Esophagus muscularis mucosa (tissue), 4 donors: ENCODE results near the gene COL16A1. TPM values are rescaled to one million over a fixed set of nuclear protein-coding genes. Genes with fewer than 3 reads are reported as not detected.
"Not testable (repeated sequence)": the region's sequence is repeated elsewhere in the genome, so short reads cannot be mapped to it uniquely, and the experiment has no call there.

Source experiments
- DNase-seq: peaks from one replicate; pipeline ENCODE4 v3.0.0-alpha.2; 2017; ENCODE audit errors: extremely low spot score
- H3K27ac ChIP-seq, 4 donors: fragments of 200-600 bp; sonication (generic); replicated peaks in 1 of 4; 1 replicate in 3 of 4; 2 replicates in 1 of 4; pipeline ENCODE4 v1.5.1; 2016 to 2019; ENCODE audit warnings: mild to moderate bottlenecking in 1 of 4
- H3K27me3 ChIP-seq, 4 donors: fragments of 200-600 bp; sonication (generic); one replicate each; pipeline versions ENCODE4 v1.5.1 to v1.6.0; 2016 to 2019
- H3K36me3 ChIP-seq, 4 donors: fragments of 200-600 bp; sonication (generic); one replicate each; pipeline ENCODE4 v1.5.1; 2016 to 2019
- H3K4me1 ChIP-seq, 4 donors: fragments of 200-600 bp; sonication (generic); one replicate each; pipeline ENCODE4 v1.5.1; 2016 to 2019
- H3K4me3 ChIP-seq, 4 donors: fragments of 200-600 bp; sonication (generic); 1 replicate in 2 of 4; 2 replicates in 2 of 4; pipeline ENCODE4 v1.5.1; 2016 to 2019; ENCODE audit warnings: mild to moderate bottlenecking in 4 of 4, moderate library complexity in 1 of 4
- H3K9me3 ChIP-seq, 4 donors: fragments of 200-600 bp; sonication (generic); 1 replicate in 3 of 4; 2 replicates in 1 of 4; pipeline ENCODE4 v1.5.1; 2016 to 2019
- EP300 ChIP-seq: sonication (generic); formaldehyde crosslinking; IDR thresholded peaks from one replicate; pipeline ENCODE4 v1.6.1; 2017; ENCODE audit warnings: antibody characterized with exemption
- POLR2A ChIP-seq: fragments of 450-650 bp; IDR thresholded peaks from one replicate; pipeline ENCODE4 v1.6.1; 2017; ENCODE audit warnings: antibody characterized with exemption, moderate library complexity, mild to moderate bottlenecking, low read depth
- POLR2AphosphoS5 ChIP-seq, 2 donors: sonication (generic); formaldehyde crosslinking; IDR thresholded peaks; one replicate each; pipeline ENCODE4 v1.6.1; 2017; ENCODE audit warnings: antibody characterized with exemption in 2 of 2
- WGBS: methylation state at CpG from one replicate; pipeline ENCODE4 v1.1.5; 2018; 5-methylcytosine and 5-hydroxymethylcytosine counted together
- intact Hi-C: fragments of 100-400 bp; cut with DNase I; formaldehyde crosslinking; loops from one replicate; pipeline ENCODE4 v1.15.1; 2023
- total RNA-seq, 4 donors: library from RNA; depleted of rRNA; stranded (reverse); fragments of >200 nt; gene quantifications; one replicate each; pipeline versions ENCODE4 v1.1.0 to v1.2.1, GENCODE V29; 2016
- TF ChIP-seq, protein P1 (sequence below), 3 experiments: fragments of 200-600 bp in 2 of 3; fragments of 450-650 bp in 1 of 3; sonication (generic) in 2 of 3; IDR thresholded peaks; one replicate each; pipeline ENCODE4 v1.5.1; 2017 to 2019; ENCODE audit warnings: antibody characterized with exemption in 3 of 3, mild to moderate bottlenecking in 2 of 3, moderate library complexity in 1 of 3

COL16A1 gene
- total RNA-seq, 4 donors from 2014 or later: 35.1 to 62.7 (median 47.6) TPM

DNA sequence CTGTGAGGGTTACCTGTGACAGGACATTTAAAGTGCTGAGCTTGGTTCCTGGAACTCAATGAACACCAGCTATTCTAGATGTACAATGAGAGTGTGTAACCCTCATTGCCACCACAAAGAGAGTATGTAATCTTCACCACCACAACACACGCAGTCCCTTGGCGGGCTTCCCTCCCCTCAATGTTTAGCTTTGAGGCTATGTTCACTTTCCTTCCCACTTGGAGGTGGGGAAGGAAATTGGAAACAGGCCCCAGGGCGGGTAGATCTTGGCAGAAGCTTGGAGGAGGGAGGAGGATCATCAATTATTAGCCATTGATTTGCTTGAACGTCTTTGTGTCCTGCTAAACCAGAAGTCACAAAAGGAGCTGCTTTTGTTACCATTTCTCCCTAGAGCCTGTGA is 8.3 kb upstream of the COL16A1 start:
- Histone ChIP-seq H3K27ac (peak overlapping the region; percentile 96 to 97 (median 96)), H3K4me3 (no peak overlapping the region), H3K4me1 (peaks cover 35 to 62% (median 52%) of the 10 kb centered on the region in 4 donors), H3K27me3 (no peaks in the 10 kb centered on the region), H3K9me3 (no peaks in the 10 kb centered on the region), H3K36me3 (no peaks in the 10 kb centered on the region)
- WGBS: 41% methylated on average over 4 of the region's 4 CpGs
- DNase-seq: no peak
- intact Hi-C loops: loop anchor here (10.0 kb wide), 1 partner anchor 73 kb away; no protein-coding TSS in a partner anchor
- no peak for TF ChIP-seq POLR2AphosphoS5 (IDR thresholded peaks at IDR 0.05)
- TF ChIP-seq, protein P1, sequence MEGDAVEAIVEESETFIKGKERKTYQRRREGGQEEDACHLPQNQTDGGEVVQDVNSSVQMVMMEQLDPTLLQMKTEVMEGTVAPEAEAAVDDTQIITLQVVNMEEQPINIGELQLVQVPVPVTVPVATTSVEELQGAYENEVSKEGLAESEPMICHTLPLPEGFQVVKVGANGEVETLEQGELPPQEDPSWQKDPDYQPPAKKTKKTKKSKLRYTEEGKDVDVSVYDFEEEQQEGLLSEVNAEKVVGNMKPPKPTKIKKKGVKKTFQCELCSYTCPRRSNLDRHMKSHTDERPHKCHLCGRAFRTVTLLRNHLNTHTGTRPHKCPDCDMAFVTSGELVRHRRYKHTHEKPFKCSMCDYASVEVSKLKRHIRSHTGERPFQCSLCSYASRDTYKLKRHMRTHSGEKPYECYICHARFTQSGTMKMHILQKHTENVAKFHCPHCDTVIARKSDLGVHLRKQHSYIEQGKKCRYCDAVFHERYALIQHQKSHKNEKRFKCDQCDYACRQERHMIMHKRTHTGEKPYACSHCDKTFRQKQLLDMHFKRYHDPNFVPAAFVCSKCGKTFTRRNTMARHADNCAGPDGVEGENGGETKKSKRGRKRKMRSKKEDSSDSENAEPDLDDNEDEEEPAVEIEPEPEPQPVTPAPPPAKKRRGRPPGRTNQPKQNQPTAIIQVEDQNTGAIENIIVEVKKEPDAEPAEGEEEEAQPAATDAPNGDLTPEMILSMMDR (IDR thresholded peaks at IDR 0.05): no peak
- TF ChIP-seq POLR2A: no peak
- no peak for TF ChIP-seq EP300

DNA sequence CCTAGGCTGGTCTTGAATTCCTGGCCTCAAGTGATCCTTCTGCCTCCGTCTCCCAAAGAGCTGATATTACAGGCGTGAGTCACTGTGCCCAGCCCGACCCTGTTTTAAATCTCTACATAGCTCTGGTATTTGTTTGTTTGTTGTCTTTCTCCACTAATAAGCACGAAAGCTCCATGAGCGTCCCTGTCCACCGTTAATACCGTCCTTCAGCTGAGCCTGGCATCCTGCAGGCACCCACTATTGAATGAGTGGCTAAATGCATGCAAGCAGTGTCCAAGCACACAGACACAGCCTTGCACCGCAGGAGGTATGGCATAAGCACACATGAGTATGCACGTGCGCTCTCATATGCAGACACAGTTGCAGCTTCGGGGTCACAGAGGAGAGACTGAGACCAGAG is 4.5 kb upstream of the COL16A1 start:
- H3K9me3 ChIP-seq: no peaks in the 10 kb centered on the region
- intact Hi-C loops: loop anchor here (10.0 kb wide), 1 partner anchor 144 kb away; no protein-coding TSS in a partner anchor
- H3K4me3 ChIP-seq: no peak overlapping the region
- TF ChIP-seq POLR2A (no peak), POLR2AphosphoS5 (IDR thresholded peaks at IDR 0.05) (no peak)
- no peaks in the 10 kb centered on the region for H3K36me3 ChIP-seq
- no peak overlapping the region for H3K27ac ChIP-seq
- peaks cover 27 to 61% (median 43%) of the 10 kb centered on the region in 4 donors for H3K4me1 ChIP-seq
- DNase-seq: no peak
- no peaks in the 10 kb centered on the region for H3K27me3 ChIP-seq
- 88% methylated on average over 11 of the region's 11 CpGs for WGBS

DNA sequence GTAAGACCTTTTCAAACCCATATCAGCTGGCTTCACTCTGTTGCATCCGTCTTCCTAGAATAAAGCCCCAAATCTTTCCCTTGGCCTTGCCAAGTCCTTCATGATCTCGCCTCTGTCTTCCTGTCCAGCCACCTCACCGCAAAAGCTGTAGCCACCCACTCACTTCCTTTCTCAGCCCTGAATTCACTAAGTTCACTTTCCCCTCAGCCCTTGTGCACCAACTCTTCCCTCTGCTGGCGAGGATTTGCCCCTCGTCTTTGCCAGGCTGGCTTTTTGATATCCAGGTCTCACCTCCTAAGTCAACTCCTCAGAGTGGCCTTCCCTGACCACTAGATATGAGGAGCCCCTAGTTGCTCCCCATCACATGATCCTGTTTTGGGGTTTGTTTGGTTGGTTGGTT is 3.9 kb upstream of the COL16A1 start:
- DNase-seq: no peak
- H3K27me3 ChIP-seq: no peaks in the 10 kb centered on the region
- TF ChIP-seq POLR2A (no peak), EP300 (no peak)
- H3K36me3 ChIP-seq: no peaks in the 10 kb centered on the region
- H3K9me3 ChIP-seq: no peaks in the 10 kb centered on the region
- H3K4me3 ChIP-seq: no peak overlapping the region
- no peak overlapping the region for H3K27ac ChIP-seq
- intact Hi-C loops: loop anchor here (10.0 kb wide), 1 partner anchor 143 kb away; no protein-coding TSS in a partner anchor
- 37% methylated on average over 5 of the region's 5 CpGs for WGBS
- H3K4me1 ChIP-seq: peaks cover 27 to 61% (median 43%) of the 10 kb centered on the region in 4 donors

DNA sequence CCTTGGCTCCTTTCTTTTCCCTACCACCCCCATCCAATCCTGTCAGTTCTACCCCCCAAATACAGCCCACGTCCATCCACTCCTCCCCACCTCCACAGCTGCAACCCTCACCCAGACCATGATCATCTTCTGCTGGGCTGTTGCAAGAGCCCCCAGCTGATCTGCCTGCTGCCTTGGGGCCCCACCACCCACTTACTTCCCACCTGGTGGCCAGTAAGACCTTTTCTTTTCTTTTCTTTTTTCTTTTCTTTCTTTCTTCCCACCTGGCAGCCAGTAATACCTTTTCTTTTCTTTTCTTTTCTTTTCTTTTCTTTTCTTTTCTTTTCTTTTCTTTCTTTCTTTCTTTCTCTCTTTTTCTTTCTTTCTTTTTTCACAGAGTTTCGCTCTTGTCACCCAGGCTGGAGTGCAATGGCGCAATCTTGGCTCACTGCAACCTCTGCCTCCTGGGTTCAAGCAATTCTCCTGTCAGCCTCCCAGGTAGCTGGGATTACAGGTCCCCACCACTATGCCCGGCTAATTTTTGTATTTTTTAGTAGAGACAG is 3.3 kb upstream of the COL16A1 start:
- H3K4me1 ChIP-seq: peaks cover 23 to 61% (median 43%) of the 10 kb centered on the region in 4 donors
- not testable (repeated sequence) for H3K9me3 ChIP-seq, H3K27me3 ChIP-seq, H3K4me3 ChIP-seq, H3K36me3 ChIP-seq, DNase-seq, H3K27ac ChIP-seq
- 79% methylated on average over 4 of the region's 4 CpGs for WGBS
- intact Hi-C loops: loop anchor here (10.0 kb wide), 1 partner anchor 142 kb away; no protein-coding TSS in a partner anchor

DNA sequence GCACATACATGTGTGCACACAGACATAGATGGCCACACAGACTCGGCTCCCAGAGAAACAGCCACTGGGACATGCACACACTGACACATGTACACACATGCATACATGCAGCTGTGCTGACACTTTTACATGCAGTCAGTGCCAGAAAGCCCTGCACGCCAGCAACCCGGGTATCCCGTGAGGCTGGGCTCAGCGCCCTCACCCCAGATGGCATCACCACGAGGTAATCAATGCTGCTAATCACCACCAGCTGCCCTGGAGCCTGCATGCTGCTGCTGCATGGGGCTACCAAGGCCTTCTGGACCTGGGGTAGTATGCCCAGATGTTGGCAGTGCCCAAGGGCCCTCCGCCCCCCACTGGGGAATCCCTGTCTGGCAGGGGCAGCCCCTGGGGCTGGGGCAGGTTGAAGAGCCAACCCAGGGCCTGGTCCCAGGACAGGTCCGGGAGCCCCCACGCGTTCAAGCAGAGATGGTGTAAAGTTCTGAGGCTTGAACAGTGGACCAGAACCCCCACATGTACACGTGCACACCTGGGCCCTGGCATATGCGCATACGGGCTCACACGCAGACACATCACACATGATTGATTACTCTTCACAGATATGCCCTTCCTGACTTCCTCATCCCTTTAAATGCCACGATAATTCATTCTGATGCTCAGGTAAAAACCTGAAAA is 2.7 kb upstream of the COL16A1 start:
- Histone ChIP-seq H3K27ac (no peak overlapping the region), H3K9me3 (no peaks in the 10 kb centered on the region), H3K27me3 (no peaks in the 10 kb centered on the region), H3K4me1 (peaks cover 27 to 61% (median 43%) of the 10 kb centered on the region in 4 donors), H3K4me3 (no peak overlapping the region), H3K36me3 (no peaks in the 10 kb centered on the region)
- DNase-seq: no peak
- TF ChIP-seq POLR2AphosphoS5 (IDR thresholded peaks at IDR 0.05) (no peak), POLR2A (no peak), EP300 (no peak)
- TF ChIP-seq, protein P1 (IDR thresholded peaks at IDR 0.05): no peak
- intact Hi-C loops: loop anchor here (10.0 kb wide), 1 partner anchor 142 kb away; no protein-coding TSS in a partner anchor
- WGBS: 82% methylated on average over 15 of the region's 15 CpGs

DNA sequence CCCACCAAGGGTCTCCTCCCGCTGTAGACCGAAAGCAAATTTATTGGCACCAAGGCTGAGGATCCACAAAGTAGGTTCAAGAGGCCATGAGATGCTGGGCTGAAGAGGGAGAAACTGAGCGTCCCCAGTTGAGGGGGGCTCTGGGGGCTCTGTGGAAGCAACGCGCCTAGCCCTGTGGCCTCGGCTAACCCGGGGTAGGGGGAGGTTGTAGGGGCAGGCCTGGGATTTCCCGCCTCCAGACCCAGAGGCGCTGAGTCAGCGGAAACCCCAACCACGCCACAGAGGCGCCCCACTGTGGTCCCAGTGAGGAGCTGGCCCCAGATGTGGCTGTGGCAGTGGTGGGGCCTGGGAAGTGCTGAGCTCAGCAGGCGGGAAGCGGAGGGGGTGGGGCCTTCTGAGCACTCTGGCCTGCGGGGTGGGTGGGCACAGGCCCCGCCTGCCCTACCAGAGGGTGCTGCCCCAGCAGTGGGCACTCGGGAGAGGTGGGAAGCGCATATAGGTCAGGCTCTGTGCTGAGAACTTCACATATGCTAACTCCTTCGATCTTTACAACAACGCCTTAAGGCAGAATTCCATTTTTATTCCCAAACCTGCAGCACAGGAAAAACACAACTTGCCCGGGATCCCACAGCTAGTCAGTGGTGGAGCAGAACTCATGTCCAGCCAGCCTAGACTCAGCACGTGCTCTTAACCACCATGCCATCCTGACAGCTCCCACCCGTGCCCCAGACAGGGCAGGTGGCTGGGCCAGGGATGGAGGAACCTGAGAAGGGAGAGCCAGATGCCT is 1.5 kb upstream of the COL16A1 start:
- peaks cover 40 to 66% (median 54%) of the 10 kb centered on the region in 4 donors for H3K4me1 ChIP-seq
- no peaks in the 10 kb centered on the region for H3K27me3 ChIP-seq
- 59% methylated on average over 7 of the region's 23 CpGs for WGBS
- H3K4me3 ChIP-seq: peak overlapping the region; percentile 52 to 59 (median 54)
- intact Hi-C loops: loop anchor here (10.0 kb wide), 1 partner anchor 140 kb away; no protein-coding TSS in a partner anchor
- TF ChIP-seq EP300: no peak
- TF ChIP-seq, protein P1 (IDR thresholded peaks at IDR 0.05): peak; percentile 27 to 47 (median 44)
- peak in 1 of 2 donors; percentile 7 for TF ChIP-seq POLR2AphosphoS5 (IDR thresholded peaks at IDR 0.05)
- no peaks in the 10 kb centered on the region for H3K9me3 ChIP-seq
- DNase-seq: no peak
- H3K36me3 ChIP-seq: no peaks in the 10 kb centered on the region
- H3K27ac ChIP-seq: peak overlapping the region; percentile 81 to 87 (median 84)
